ENCODE measurements around the gene TMEM229B. TPM values are rescaled to one million over a fixed set of nuclear protein-coding genes. Genes with fewer than 3 reads are reported as not detected.

The TMEM229B gene
- total RNA-seq, 3 donors from 2014 or later = 4.8 to 12.6 (median 10.8) TPM

GRCh38 chr14:67477926-67478799 is 10.4 kb downstream of the TMEM229B start:
- ATAC-seq (no peak), DNase-seq (no peak)
- H3K4me1 ChIP-seq (ENCODE audit: low read depth) = no peaks in the 10 kb centered on the region
- intact Hi-C loops (cut with DNase I, micrococcal nuclease) = no loop called here
- TF ChIP-seq CTCF (IDR thresholded peaks at IDR 0.05) = no peak
- no peaks in the 10 kb centered on the region for H3K9me3 ChIP-seq
- no peak overlapping the region for H3K4me3 ChIP-seq
- H3K36me3 ChIP-seq (ENCODE audit: low read depth) = no peaks in the 10 kb centered on the region

- no peak for DNase-seq
- intact Hi-C loops (cut with DNase I, micrococcal nuclease) = no loop called here
- no peak overlapping the region for H3K4me3 ChIP-seq
- H3K9me3 ChIP-seq = no peaks in the 10 kb centered on the region
- ATAC-seq = no peak
- H3K36me3 ChIP-seq (ENCODE audit: low read depth) = no peaks in the 10 kb centered on the region
- H3K4me1 ChIP-seq (ENCODE audit: low read depth) = no peaks in the 10 kb centered on the region
- no peak for TF ChIP-seq CTCF (IDR thresholded peaks at IDR 0.05)
Measured at GRCh38 chr14:67474366-67474765, 14.2 kb downstream of the TMEM229B start.

GRCh38 chr14:67473290-67474082 is 15.0 kb downstream of the TMEM229B start:
- ATAC-seq = no peak

GRCh38 chr14:67472726-67473125 is 15.8 kb downstream of the TMEM229B start:
- H3K4me1 ChIP-seq (ENCODE audit: low read depth) = peaks cover 7% of the 10 kb centered on the region
- no peaks in the 10 kb centered on the region for H3K9me3 ChIP-seq
- no peak for DNase-seq
- ATAC-seq = no peak
- H3K4me3 ChIP-seq = no peak overlapping the region
- no peaks in the 10 kb centered on the region for H3K36me3 ChIP-seq (ENCODE audit: low read depth)
- no peak for TF ChIP-seq CTCF (IDR thresholded peaks at IDR 0.05)
- intact Hi-C loops (cut with DNase I, micrococcal nuclease) = no loop called here

More at GRCh38 chr14:67473290-67474082, 15.0 kb downstream of the TMEM229B start:
- no peak for TF ChIP-seq CTCF (IDR thresholded peaks at IDR 0.05)
- Histone ChIP-seq H3K4me3 (no peak overlapping the region), H3K9me3 (no peaks in the 10 kb centered on the region), H3K4me1 (ENCODE audit: low read depth) (peaks cover under 1% of the 10 kb centered on the region), H3K36me3 (ENCODE audit: low read depth) (no peaks in the 10 kb centered on the region)
- DNase-seq = no peak
- intact Hi-C loops (cut with DNase I, micrococcal nuclease) = no loop called here

GRCh38 chr14:67469954-67470353 is 18.6 kb downstream of the TMEM229B start:
- DNase-seq (peak in 1 of 3 donors; percentile 41), ATAC-seq (no peak)
- intact Hi-C loops (cut with DNase I, micrococcal nuclease) = no loop called here
- TF ChIP-seq CTCF (IDR thresholded peaks at IDR 0.05) = no peak
- no peaks in the 10 kb centered on the region for H3K36me3 ChIP-seq (ENCODE audit: low read depth)
- peaks cover 7% of the 10 kb centered on the region for H3K4me1 ChIP-seq (ENCODE audit: low read depth)
- no peaks in the 10 kb centered on the region for H3K9me3 ChIP-seq
- no peak overlapping the region for H3K4me3 ChIP-seq
